Memory B cell (primary cell): ENCODE results near the gene AGR3.

Experiments
- ATAC-seq: fragments of 150-1000 bp; cut with Tn5 transposase; 2 replicates; pipeline ENCODE4 v1.10.0; 2021; ENCODE audit warnings: low read depth, mild to moderate bottlenecking, moderate library complexity
- DNase-seq, 2 donors: peaks; one replicate each; pipeline ENCODE4 v3.0.0; 2022; ENCODE audit warnings: low spot score in 2 of 2
- H3K27ac Mint-ChIP-seq: one replicate; pipeline ENCODE4 v1.8.0; 2022; ENCODE audit warnings: mild to moderate bottlenecking, moderate library complexity, mixed read lengths
- H3K27me3 Mint-ChIP-seq: one replicate; pipeline ENCODE4 v1.8.0; 2022; ENCODE audit warnings: mixed read lengths
- H3K36me3 Mint-ChIP-seq: one replicate; pipeline ENCODE4 v1.8.0; 2022; ENCODE audit warnings: mild to moderate bottlenecking, mixed read lengths
- H3K4me1 Mint-ChIP-seq: one replicate; pipeline ENCODE4 v1.8.0; 2022; ENCODE audit warnings: mixed read lengths
- H3K4me3 Mint-ChIP-seq: one replicate; pipeline ENCODE4 v1.8.0; 2022; ENCODE audit warnings: mild to moderate bottlenecking, moderate library complexity, mixed read lengths
- H3K9me3 Mint-ChIP-seq: one replicate; pipeline ENCODE4 v1.8.0; 2022; ENCODE audit warnings: mixed read lengths

Gene AGR3

GRCh38 chr7:16838386-16838785 lies 43.4 kb downstream of the AGR3 start:
- DNase-seq (no peak), ATAC-seq (no peak)
- no peaks in the 10 kb centered on the region for H3K9me3 Mint-ChIP-seq
- H3K4me1 Mint-ChIP-seq, result peaks cover 12% of the 10 kb centered on the region
- no peaks in the 10 kb centered on the region for H3K27me3 Mint-ChIP-seq
- H3K36me3 Mint-ChIP-seq, result no peaks in the 10 kb centered on the region
- H3K27ac Mint-ChIP-seq, result no peak overlapping the region
- H3K4me3 Mint-ChIP-seq, result no peak overlapping the region

- H3K4me3 Mint-ChIP-seq, result no peak overlapping the region
- no peak for ATAC-seq
- no peaks in the 10 kb centered on the region for H3K9me3 Mint-ChIP-seq
- peaks cover 11% of the 10 kb centered on the region for H3K4me1 Mint-ChIP-seq
- no peak overlapping the region for H3K27ac Mint-ChIP-seq
- no peaks in the 10 kb centered on the region for H3K27me3 Mint-ChIP-seq
- DNase-seq, result no peak
- H3K36me3 Mint-ChIP-seq, result no peaks in the 10 kb centered on the region
These were observed 45.3 kb downstream of the AGR3 start for GRCh38 chr7:16836481-16836880.

GRCh38 chr7:16833373-16833772 lies 48.4 kb downstream of the AGR3 start:
- Mint-ChIP-seq H3K4me3 (no peak overlapping the region), H3K27me3 (no peaks in the 10 kb centered on the region), H3K36me3 (no peaks in the 10 kb centered on the region), H3K27ac (no peak overlapping the region), H3K4me1 (peaks cover under 1% of the 10 kb centered on the region), H3K9me3 (peaks cover 7% of the 10 kb centered on the region)
- ATAC-seq (no peak), DNase-seq (no peak)

- peaks cover 8% of the 10 kb centered on the region for H3K27me3 Mint-ChIP-seq
- ATAC-seq (no peak), DNase-seq (no peak)
- H3K27ac Mint-ChIP-seq, result no peak overlapping the region
- H3K4me1 Mint-ChIP-seq, result no peaks in the 10 kb centered on the region
- no peak overlapping the region for H3K4me3 Mint-ChIP-seq
- H3K9me3 Mint-ChIP-seq, result peaks cover 10% of the 10 kb centered on the region
- H3K36me3 Mint-ChIP-seq, result no peaks in the 10 kb centered on the region
These were observed 55.7 kb downstream of the AGR3 start for GRCh38 chr7:16826060-16826459.

- H3K27me3 Mint-ChIP-seq, result peaks cover 12% of the 10 kb centered on the region
- DNase-seq, result no peak
- H3K9me3 Mint-ChIP-seq, result peaks cover 2% of the 10 kb centered on the region
- H3K4me1 Mint-ChIP-seq, result no peaks in the 10 kb centered on the region
- no peak overlapping the region for H3K27ac Mint-ChIP-seq
- ATAC-seq, result no peak
- no peaks in the 10 kb centered on the region for H3K36me3 Mint-ChIP-seq
- H3K4me3 Mint-ChIP-seq, result no peak overlapping the region
These were observed 59.8 kb downstream of the AGR3 start for GRCh38 chr7:16822029-16822428.

GRCh38 chr7:16818732-16819131 lies 63.1 kb downstream of the AGR3 start:
- H3K27me3 Mint-ChIP-seq, result peaks cover 6% of the 10 kb centered on the region
- no peak for ATAC-seq
- DNase-seq, result no peak
- H3K4me1 Mint-ChIP-seq, result peaks cover 5% of the 10 kb centered on the region
- H3K9me3 Mint-ChIP-seq, result no peaks in the 10 kb centered on the region
- no peak overlapping the region for H3K27ac Mint-ChIP-seq
- no peaks in the 10 kb centered on the region for H3K36me3 Mint-ChIP-seq
- H3K4me3 Mint-ChIP-seq, result no peak overlapping the region

- DNase-seq (no peak), ATAC-seq (no peak)
- peaks cover 5% of the 10 kb centered on the region for H3K4me1 Mint-ChIP-seq
- H3K36me3 Mint-ChIP-seq, result no peaks in the 10 kb centered on the region
- H3K9me3 Mint-ChIP-seq, result no peaks in the 10 kb centered on the region
- peaks cover 6% of the 10 kb centered on the region for H3K27me3 Mint-ChIP-seq
- no peak overlapping the region for H3K4me3 Mint-ChIP-seq
- H3K27ac Mint-ChIP-seq, result peak overlapping the region; percentile 7
These were observed 64.2 kb downstream of the AGR3 start for GRCh38 chr7:16817536-16817935.

- DNase-seq (no peak), ATAC-seq (peak; percentile 38)
- H3K4me3 Mint-ChIP-seq, result no peak overlapping the region
- H3K36me3 Mint-ChIP-seq, result no peaks in the 10 kb centered on the region
- peaks cover 5% of the 10 kb centered on the region for H3K4me1 Mint-ChIP-seq
- H3K9me3 Mint-ChIP-seq, result no peaks in the 10 kb centered on the region
- H3K27ac Mint-ChIP-seq, result no peak overlapping the region
- H3K27me3 Mint-ChIP-seq, result peaks cover 6% of the 10 kb centered on the region
These were observed 65.0 kb downstream of the AGR3 start for GRCh38 chr7:16816824-16817223.

GRCh38 chr7:16815001-16815400 lies 66.8 kb downstream of the AGR3 start:
- H3K27me3 Mint-ChIP-seq, result no peaks in the 10 kb centered on the region
- DNase-seq, result no peak

GRCh38 chr7:16813232-16813616 lies 68.6 kb downstream of the AGR3 start:
- Mint-ChIP-seq H3K4me1 (peaks cover 5% of the 10 kb centered on the region), H3K9me3 (no peaks in the 10 kb centered on the region), H3K4me3 (no peak overlapping the region), H3K27ac (no peak overlapping the region), H3K27me3 (peaks cover 3% of the 10 kb centered on the region), H3K36me3 (no peaks in the 10 kb centered on the region)
- no peak for DNase-seq
- ATAC-seq, result no peak

More at GRCh38 chr7:16815001-16815400, 66.8 kb downstream of the AGR3 start:
- Mint-ChIP-seq H3K9me3 (no peaks in the 10 kb centered on the region), H3K27ac (no peak overlapping the region), H3K4me3 (no peak overlapping the region), H3K36me3 (no peaks in the 10 kb centered on the region), H3K4me1 (peaks cover 5% of the 10 kb centered on the region)
- no peak for ATAC-seq

- DNase-seq, result no peak
- Mint-ChIP-seq H3K36me3 (no peaks in the 10 kb centered on the region), H3K27me3 (peaks cover 5% of the 10 kb centered on the region), H3K4me3 (no peak overlapping the region), H3K4me1 (peaks cover 5% of the 10 kb centered on the region), H3K27ac (no peak overlapping the region), H3K9me3 (no peaks in the 10 kb centered on the region)
- no peak for ATAC-seq
These were observed 69.1 kb downstream of the AGR3 start for GRCh38 chr7:16812542-16813231.

GRCh38 chr7:16811551-16811950 lies 70.2 kb downstream of the AGR3 start:
- no peak overlapping the region for H3K27ac Mint-ChIP-seq
- DNase-seq, result no peak
- ATAC-seq, result no peak
- no peaks in the 10 kb centered on the region for H3K36me3 Mint-ChIP-seq
- H3K9me3 Mint-ChIP-seq, result no peaks in the 10 kb centered on the region
- no peak overlapping the region for H3K4me3 Mint-ChIP-seq
- peaks cover 5% of the 10 kb centered on the region for H3K27me3 Mint-ChIP-seq
- H3K4me1 Mint-ChIP-seq, result peaks cover 2% of the 10 kb centered on the region

- DNase-seq (no peak), ATAC-seq (no peak)
- no peak overlapping the region for H3K27ac Mint-ChIP-seq
These were observed 71.2 kb downstream of the AGR3 start for GRCh38 chr7:16810573-16810972.

GRCh38 chr7:16810112-16810511 lies 71.7 kb downstream of the AGR3 start:
- no peaks in the 10 kb centered on the region for H3K9me3 Mint-ChIP-seq
- H3K4me1 Mint-ChIP-seq, result no peaks in the 10 kb centered on the region
- no peak for ATAC-seq

More at GRCh38 chr7:16810573-16810972, 71.2 kb downstream of the AGR3 start:
- Mint-ChIP-seq H3K27me3 (peaks cover 5% of the 10 kb centered on the region), H3K36me3 (no peaks in the 10 kb centered on the region), H3K4me3 (no peak overlapping the region), H3K4me1 (no peaks in the 10 kb centered on the region), H3K9me3 (no peaks in the 10 kb centered on the region)

More at GRCh38 chr7:16810112-16810511, 71.7 kb downstream of the AGR3 start:
- no peak for DNase-seq
- Mint-ChIP-seq H3K27me3 (peaks cover 5% of the 10 kb centered on the region), H3K4me3 (no peak overlapping the region), H3K27ac (no peak overlapping the region), H3K36me3 (no peaks in the 10 kb centered on the region)
